Measurements from ENCODE around the gene CADM2.

The CADM2 gene

GRCh38 chr3:85737846-85738245, 779.1 kb downstream of the CADM2 start:
- H3K27me3 ChIP-seq (replicated peaks; ENCODE audit: control insufficient read depth, insufficient read depth, low read length), result no peaks in the 10 kb centered on the region
- DNase-seq (ENCODE audit: extremely low read depth, insufficient read length), result no peak
- no peak overlapping the region for H3K4me3 ChIP-seq (replicated peaks; ENCODE audit: low read depth, low read length)
- no peaks in the 10 kb centered on the region for H3K36me3 ChIP-seq (ENCODE audit: control insufficient read depth, insufficient read depth, low read length)
- TF ChIP-seq CTCF (IDR thresholded peaks at IDR 0.05; ENCODE audit: insufficient read depth, low read length, poor library complexity, severe bottlenecking), result no peak

GRCh38 chr3:85740561-85740960, 781.8 kb downstream of the CADM2 start:
- no peak for TF ChIP-seq CTCF (IDR thresholded peaks at IDR 0.05; ENCODE audit: insufficient read depth, low read length, poor library complexity, severe bottlenecking)
- no peak overlapping the region for H3K4me3 ChIP-seq (replicated peaks; ENCODE audit: low read depth, low read length)
- H3K36me3 ChIP-seq (ENCODE audit: control insufficient read depth, insufficient read depth, low read length), result no peaks in the 10 kb centered on the region
- H3K27me3 ChIP-seq (replicated peaks; ENCODE audit: control insufficient read depth, insufficient read depth, low read length), result no peaks in the 10 kb centered on the region
- DNase-seq (ENCODE audit: extremely low read depth, insufficient read length), result no peak

- Histone ChIP-seq H3K36me3 (ENCODE audit: control insufficient read depth, insufficient read depth, low read length) (no peaks in the 10 kb centered on the region), H3K4me3 (replicated peaks; ENCODE audit: low read depth, low read length) (no peak overlapping the region), H3K27me3 (replicated peaks; ENCODE audit: control insufficient read depth, insufficient read depth, low read length) (no peaks in the 10 kb centered on the region)
- TF ChIP-seq CTCF (IDR thresholded peaks at IDR 0.05; ENCODE audit: insufficient read depth, low read length, poor library complexity, severe bottlenecking), result no peak
- DNase-seq (ENCODE audit: extremely low read depth, insufficient read length), result no peak
Observed at GRCh38 chr3:85758442-85758841, 799.7 kb downstream of the CADM2 start.

GRCh38 chr3:85760342-85760741, 801.6 kb downstream of the CADM2 start:
- no peak for TF ChIP-seq CTCF (IDR thresholded peaks at IDR 0.05; ENCODE audit: insufficient read depth, low read length, poor library complexity, severe bottlenecking)
- H3K36me3 ChIP-seq (ENCODE audit: control insufficient read depth, insufficient read depth, low read length), result no peaks in the 10 kb centered on the region
- H3K27me3 ChIP-seq (replicated peaks; ENCODE audit: control insufficient read depth, insufficient read depth, low read length), result no peaks in the 10 kb centered on the region
- H3K4me3 ChIP-seq (replicated peaks; ENCODE audit: low read depth, low read length), result no peak overlapping the region
- no peak for DNase-seq (ENCODE audit: extremely low read depth, insufficient read length)

- H3K4me3 ChIP-seq (replicated peaks; ENCODE audit: low read depth, low read length), result no peak overlapping the region
- TF ChIP-seq CTCF (IDR thresholded peaks at IDR 0.05; ENCODE audit: insufficient read depth, low read length, poor library complexity, severe bottlenecking), result no peak
Observed at GRCh38 chr3:85780806-85781205, 822.0 kb downstream of the CADM2 start.

GRCh38 chr3:85781806-85782205, 823.0 kb downstream of the CADM2 start:
- no peak for DNase-seq (ENCODE audit: extremely low read depth, insufficient read length)
- Histone ChIP-seq H3K36me3 (ENCODE audit: control insufficient read depth, insufficient read depth, low read length) (no peaks in the 10 kb centered on the region), H3K27me3 (replicated peaks; ENCODE audit: control insufficient read depth, insufficient read depth, low read length) (no peaks in the 10 kb centered on the region), H3K4me3 (replicated peaks; ENCODE audit: low read depth, low read length) (no peak overlapping the region)
- no peak for TF ChIP-seq CTCF (IDR thresholded peaks at IDR 0.05; ENCODE audit: insufficient read depth, low read length, poor library complexity, severe bottlenecking)

More at GRCh38 chr3:85780806-85781205, 822.0 kb downstream of the CADM2 start:
- H3K27me3 ChIP-seq (replicated peaks; ENCODE audit: control insufficient read depth, insufficient read depth, low read length), result no peaks in the 10 kb centered on the region
- no peaks in the 10 kb centered on the region for H3K36me3 ChIP-seq (ENCODE audit: control insufficient read depth, insufficient read depth, low read length)
- no peak for DNase-seq (ENCODE audit: extremely low read depth, insufficient read length)

Measured in GM06990 (cell line).